SH-SY5Y (cell line): Measurements from ENCODE around the gene TMEM132C.

Experiments used
- GATA2 ChIP-seq: IDR thresholded peaks from 2 replicates; pipeline ENCODE4 v1.6.1; 2011; ENCODE audit warnings: mild to moderate bottlenecking, low read depth, low read length
- GATA3 ChIP-seq: IDR thresholded peaks from 2 replicates; pipeline ENCODE4 v1.6.1; 2011; ENCODE audit warnings: low read depth, mild to moderate bottlenecking, low read length, moderate library complexity

GRCh38 chr12:128737292-128737966 lies 470.5 kb downstream of the TMEM132C start:
- TF ChIP-seq GATA2 (no peak), GATA3 (no peak)
